Endothelial cell of umbilical vein (primary cell): ENCODE results near the gene RYR3. TPM values are rescaled to one million over a fixed set of nuclear protein-coding genes. Genes with fewer than 3 reads are reported as not detected.
A peak's percentile ranks its signal among the peaks of the same experiment; 100 is the strongest.

Source experiments
- BruUV-seq: library from RNA; stranded (reverse); fragments of 400-500 nt; replicated peaks from 2 replicates; lab custom pipeline; 2021; lab: Mats Ljungman, UMichigan
- CTCF ChIA-PET: fragments of 300-600, 350-600 bp; sonication (Branson Sonifier 250); formaldehyde crosslinking; loops from one replicate; lab custom pipeline; 2021; ENCODE audit warnings: antibody characterized with exemption, inconsistent platforms; lab: Charles Lee
- POLR2A ChIA-PET: fragments of 300-600, 350-600 bp; sonication (Branson Sonifier 250); formaldehyde crosslinking; loops from one replicate; lab custom pipeline; 2021; ENCODE audit warnings: antibody characterized with exemption, inconsistent platforms; lab: Charles Lee
- DNase-seq: peaks from one replicate; pipeline ENCODE4 v3.0.0-alpha.2; 2011; ENCODE audit warnings: low read depth, low spot score
- FAIRE-seq: peaks from 2 replicates; lab custom pipeline; 2011; peaks lifted over from hg19 to GRCh38; lab: Jason Lieb, UNC
- H2AFZ ChIP-seq: 2 replicates; pipeline ENCODE4 v1.6.0; 2012; ENCODE audit warnings: low read depth, low read length, control low read depth, inconsistent platforms
- H3K27ac ChIP-seq: 2 replicates; pipeline ENCODE4 v1.5.1; 2011; ENCODE audit warnings: low read depth, mild to moderate bottlenecking, control low read depth, low read length, moderate library complexity; ENCODE audit not compliant: insufficient read depth
- H3K27me3 ChIP-seq, 2 experiments: 2 replicates each; pipeline versions ENCODE4 v1.6.0 to v1.6.1; 2011; ENCODE audit warnings: low read length in 2 of 2, mixed read lengths in 1 of 2; ENCODE audit not compliant: control insufficient read depth in 2 of 2, insufficient read depth in 2 of 2
- H3K36me3 ChIP-seq, 2 experiments: 2 replicates in 1 of 2; 3 replicates in 1 of 2; pipeline ENCODE4 v1.5.1; 2011; ENCODE audit warnings: low read length in 2 of 2, mild to moderate bottlenecking in 1 of 2, moderate library complexity in 1 of 2; ENCODE audit not compliant: control insufficient read depth in 2 of 2, insufficient read depth in 2 of 2; ENCODE audit errors: extremely low read depth in 1 of 2
- H3K4me1 ChIP-seq: 3 replicates; pipeline ENCODE4 v1.5.1; 2011; ENCODE audit warnings: mild to moderate bottlenecking, low read length; ENCODE audit not compliant: control insufficient read depth, insufficient read depth; ENCODE audit errors: extremely low read depth
- H3K4me2 ChIP-seq: 2 replicates; pipeline ENCODE4 v1.6.1; 2011; ENCODE audit warnings: low read length, control low read depth, mixed read lengths; ENCODE audit not compliant: insufficient read depth
- H3K4me3 ChIP-seq, 3 experiments: fragments of 200-600 bp in 1 of 3; sonication (generic), shearing (Covaris generic) in 1 of 3; replicated peaks in 1 of 3; 2 replicates each; pipeline ENCODE4 v1.5.1; 2011 to 2016; ENCODE audit warnings: control low read depth in 3 of 3, low read length in 3 of 3, mild to moderate bottlenecking in 2 of 3, inconsistent platforms in 1 of 3, low read depth in 1 of 3, moderate library complexity in 1 of 3; ENCODE audit not compliant: insufficient read depth in 1 of 3
- H3K79me2 ChIP-seq: 2 replicates; pipeline ENCODE4 v1.6.0; 2012; ENCODE audit warnings: low read length, inconsistent platforms; ENCODE audit not compliant: control insufficient read depth, insufficient read depth
- H3K9ac ChIP-seq: replicated peaks from 2 replicates; pipeline ENCODE3; 2011; ENCODE audit warnings: low read length, control low read depth; ENCODE audit not compliant: insufficient read depth; ENCODE audit errors: extremely low read depth
- H3K9me1 ChIP-seq: replicated peaks from 3 replicates; pipeline ENCODE4 v1.6.0; 2011; ENCODE audit warnings: mild to moderate bottlenecking, low read length; ENCODE audit not compliant: control insufficient read depth, insufficient read depth; ENCODE audit errors: extremely low read depth
- H3K9me3 ChIP-seq: replicated peaks from 2 replicates; pipeline ENCODE4 v1.5.1; 2012; ENCODE audit warnings: low read length, inconsistent platforms; ENCODE audit not compliant: control insufficient read depth, insufficient read depth
- H4K20me1 ChIP-seq: replicated peaks from 2 replicates; pipeline ENCODE3; 2011; ENCODE audit warnings: mild to moderate bottlenecking, low read length; ENCODE audit not compliant: control insufficient read depth, insufficient read depth; ENCODE audit errors: extremely low read depth
- CTCF ChIP-seq, 2 donors: IDR thresholded peaks; 1 replicate in 1 of 2; 2 replicates in 1 of 2; pipeline ENCODE4 v1.5.1; 2011; ENCODE audit warnings: low read length in 2 of 2, mild to moderate bottlenecking in 2 of 2, moderate library complexity in 2 of 2, control low read depth in 1 of 2, inconsistent platforms in 1 of 2, low read depth in 1 of 2; ENCODE audit not compliant: insufficient read depth in 1 of 2; ENCODE audit errors: extremely low read depth in 1 of 2
- EZH2 ChIP-seq: IDR thresholded peaks from 2 replicates; pipeline ENCODE4 v1.6.1; 2012; ENCODE audit warnings: borderline replicate concordance, low read depth, mild to moderate bottlenecking, moderate library complexity, low read length, inconsistent platforms; ENCODE audit not compliant: severe bottlenecking
- FOS ChIP-seq: IDR thresholded peaks from 2 replicates; pipeline ENCODE4 v1.6.1; 2011; ENCODE audit warnings: mild to moderate bottlenecking, low read length, moderate library complexity, borderline replicate concordance; ENCODE audit not compliant: insufficient read depth
- GATA2 ChIP-seq: IDR thresholded peaks from 2 replicates; pipeline ENCODE4 v1.7.0; 2011; ENCODE audit warnings: low read depth, mild to moderate bottlenecking, moderate library complexity, mixed read lengths, low read length; ENCODE audit not compliant: insufficient read length, insufficient read depth
- JUN ChIP-seq: IDR thresholded peaks from 2 replicates; pipeline ENCODE4 v1.6.1; 2011; ENCODE audit warnings: borderline replicate concordance, low read depth; ENCODE audit not compliant: insufficient read length, insufficient read depth
- MAX ChIP-seq: IDR thresholded peaks from 2 replicates; pipeline ENCODE4 v1.6.1; 2011; ENCODE audit not compliant: insufficient read depth, insufficient read length
- MYC ChIP-seq: IDR thresholded peaks from one replicate; pipeline ENCODE4 v1.6.1; 2011; ENCODE audit warnings: mild to moderate bottlenecking, low read depth, low read length
- POLR2A ChIP-seq: IDR thresholded peaks from 2 replicates; pipeline ENCODE4 v1.6.1; 2012; ENCODE audit warnings: low read depth, mild to moderate bottlenecking, control low read depth, low read length
- POLR2AphosphoS5 ChIP-seq: IDR thresholded peaks from 2 replicates; pipeline ENCODE4 v1.6.1; 2012; ENCODE audit warnings: low read depth, mild to moderate bottlenecking, control low read depth, low read length, moderate library complexity; ENCODE audit not compliant: insufficient read depth
- dilution Hi-C: fragments of 300-500 bp; cut with MboI; formaldehyde crosslinking; loops from one replicate; pipeline ENCODE4 v1.15.0; 2019; ENCODE audit warnings: low sequenced_read_pairs; ENCODE audit not compliant: extremely low pct_ligation_motif_present
- intact Hi-C: fragments of 100-400 bp; cut with micrococcal nuclease; formaldehyde crosslinking; loops from one replicate; pipeline ENCODE4 v1.10.0; 2022
- polyA plus RNA-seq, 4 experiments: library from polyadenylated mRNA; depleted of rRNA in 3 of 4; stranded (reverse) in 3 of 4; unstranded in 1 of 4; fragments of >200 nt; gene quantifications; 2 replicates each; pipeline versions ENCODE4 v1.2.1 to v1.2.3, GENCODE V29; 2011 to 2012; ENCODE audit warnings: missing spikeins in 1 of 4
- total RNA-seq: library from RNA; stranded (reverse); gene quantifications from 2 replicates; pipeline ENCODE4 v1.2.3, GENCODE V29; 2021

Gene RYR3
- total and polyA plus RNA-seq, 2 donors (not counting 3 experiments of a cell fraction or from before 2014, with no cell fraction given) = not detected

DNA sequence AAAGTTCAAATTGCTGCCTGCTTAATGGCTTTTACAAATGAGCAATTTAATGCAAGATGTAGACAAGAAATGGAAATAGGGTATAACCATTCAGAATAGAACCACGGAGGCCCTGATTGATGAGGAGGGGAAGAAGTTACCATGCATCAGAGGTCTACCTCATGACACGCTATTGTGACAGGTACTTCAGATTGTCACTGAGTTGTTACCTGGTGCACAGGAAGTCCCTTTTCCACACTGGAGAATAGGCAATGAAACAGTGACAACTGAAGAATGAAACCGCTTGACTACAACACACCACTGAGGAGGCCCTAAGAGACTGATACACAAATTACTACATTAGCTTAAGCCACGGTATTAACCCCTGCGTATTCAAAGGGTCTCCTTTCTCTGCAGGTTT lies 251.2 kb downstream of the RYR3 start:
- H3K27ac ChIP-seq = no peak overlapping the region
- POLR2A ChIA-PET = no interaction called here
- no peaks in the 10 kb centered on the region for H4K20me1 ChIP-seq
- H3K27me3 ChIP-seq = no peaks in the 10 kb centered on the region
- no peak for DNase-seq
- no peak for FAIRE-seq
- dilution Hi-C loops (no loop called here), intact Hi-C loops (no loop called here)
- H3K79me2 ChIP-seq = no peaks in the 10 kb centered on the region
- CTCF ChIA-PET = no interaction called here
- no peak overlapping the region for H3K9ac ChIP-seq
- no peak overlapping the region for H3K4me3 ChIP-seq
- no peak overlapping the region for H3K4me2 ChIP-seq
- H3K9me3 ChIP-seq = no peaks in the 10 kb centered on the region
- no peaks in the 10 kb centered on the region for H3K36me3 ChIP-seq
- H2AFZ ChIP-seq = no peak overlapping the region
- TF ChIP-seq FOS = no peak
- no peaks in the 10 kb centered on the region for H3K9me1 ChIP-seq
- H3K4me1 ChIP-seq = no peaks in the 10 kb centered on the region
- no TSS peak for BruUV-seq

- no peaks in the 10 kb centered on the region for H3K4me1 ChIP-seq
- dilution Hi-C loops (no loop called here), intact Hi-C loops (no loop called here)
- no TSS peak for BruUV-seq
- no peak overlapping the region for H3K27ac ChIP-seq
- DNase-seq (peak; percentile 10), FAIRE-seq (no peak)
- no peaks in the 10 kb centered on the region for H3K9me1 ChIP-seq
- CTCF ChIA-PET = no interaction called here
- TF ChIP-seq GATA2 = no peak
- TF ChIP-seq EZH2 = no peak
- TF ChIP-seq MYC = no peak
- TF ChIP-seq POLR2A = no peak
- no peak for TF ChIP-seq CTCF (IDR thresholded peaks at IDR 0.05; ENCODE audit: extremely low read depth in 1 of 2, insufficient read depth in 1 of 2, low read depth in 1 of 2, low read length in 2 of 2)
- no peak for TF ChIP-seq POLR2AphosphoS5
- no peak for TF ChIP-seq MAX
- no peak for TF ChIP-seq JUN
- TF ChIP-seq FOS = no peak
- H3K27me3 ChIP-seq = no peaks in the 10 kb centered on the region
- POLR2A ChIA-PET = no interaction called here
- H3K4me2 ChIP-seq = no peak overlapping the region
- H3K9ac ChIP-seq = no peak overlapping the region
- no peaks in the 10 kb centered on the region for H4K20me1 ChIP-seq
- H3K4me3 ChIP-seq = no peak overlapping the region
- H3K36me3 ChIP-seq = no peaks in the 10 kb centered on the region
- no peaks in the 10 kb centered on the region for H3K79me2 ChIP-seq
- no peaks in the 10 kb centered on the region for H3K9me3 ChIP-seq
- no peak overlapping the region for H2AFZ ChIP-seq
Observed at GRCh38 chr15:33565094-33565493, 254.3 kb downstream of the RYR3 start.
